NCI-H2171 treated with DMSO at 0.1 percent for 48 hours (cell line): Measurements from ENCODE around the gene EPHB1.

Experiments used
- DNase-seq: peaks from one replicate; lab custom pipeline; 2025; lab: John Stamatoyannopoulos, UW

EPHB1 gene

GRCh38 chr3:135161425-135161824, 366.4 kb downstream of the EPHB1 start:
- DNase-seq = no peak

GRCh38 chr3:135163701-135164100, 368.6 kb downstream of the EPHB1 start:
- DNase-seq = no peak

- no peak for DNase-seq
These were observed 370.2 kb downstream of the EPHB1 start for GRCh38 chr3:135165260-135165659.

- DNase-seq = no peak
These were observed 371.3 kb downstream of the EPHB1 start for GRCh38 chr3:135166266-135166825.

GRCh38 chr3:135168822-135169221, 373.8 kb downstream of the EPHB1 start:
- no peak for DNase-seq

- no peak for DNase-seq
These were observed 374.6 kb downstream of the EPHB1 start for GRCh38 chr3:135169651-135170050.

GRCh38 chr3:135170732-135171131, 375.7 kb downstream of the EPHB1 start:
- DNase-seq = no peak

- peak; percentile 28 for DNase-seq
These were observed 377.3 kb downstream of the EPHB1 start for GRCh38 chr3:135172191-135172869.

GRCh38 chr3:135175728-135176277, 380.7 kb downstream of the EPHB1 start:
- DNase-seq = no peak

- DNase-seq = no peak
These were observed 381.8 kb downstream of the EPHB1 start for GRCh38 chr3:135176881-135177280.

GRCh38 chr3:135178566-135178965, 383.5 kb downstream of the EPHB1 start:
- DNase-seq = no peak

- no peak for DNase-seq
These were observed 386.3 kb downstream of the EPHB1 start for GRCh38 chr3:135181408-135181807.

GRCh38 chr3:135182364-135182998, 387.4 kb downstream of the EPHB1 start:
- DNase-seq = no peak

- DNase-seq = no peak
These were observed 395.6 kb downstream of the EPHB1 start for GRCh38 chr3:135190658-135191057.

- no peak for DNase-seq
These were observed 396.6 kb downstream of the EPHB1 start for GRCh38 chr3:135191708-135192107.

GRCh38 chr3:135192929-135193328, 397.9 kb downstream of the EPHB1 start:
- no peak for DNase-seq

- DNase-seq = no peak
These were observed 402.2 kb downstream of the EPHB1 start for GRCh38 chr3:135197246-135197645.

- no peak for DNase-seq
These were observed 402.8 kb downstream of the EPHB1 start for GRCh38 chr3:135197856-135198255.

GRCh38 chr3:135199137-135199536, 404.1 kb downstream of the EPHB1 start:
- no peak for DNase-seq

GRCh38 chr3:135203026-135203425, 408.0 kb downstream of the EPHB1 start:
- DNase-seq = no peak

GRCh38 chr3:135213213-135213612, 418.2 kb downstream of the EPHB1 start:
- no peak for DNase-seq

GRCh38 chr3:135213822-135214221, 418.8 kb downstream of the EPHB1 start:
- DNase-seq = no peak

- DNase-seq = no peak
These were observed 419.3 kb downstream of the EPHB1 start for GRCh38 chr3:135214400-135214799.
